Chondrocyte (in vitro differentiated cells): ENCODE results near the gene ELMO1. TPM values are rescaled to one million over a fixed set of nuclear protein-coding genes. Genes with fewer than 3 reads are reported as not detected.

ENCODE experiments used
- DNase-seq: peaks from one replicate; pipeline ENCODE4 v3.0.0; 2021; ENCODE audit warnings: mixed read lengths, low spot score
- H3K27ac Mint-ChIP-seq: one replicate; pipeline ENCODE4 v1.8.0; 2021; ENCODE audit warnings: mild to moderate bottlenecking, moderate library complexity, mixed read lengths; ENCODE audit not compliant: unreplicated experiment
- H3K27me3 Mint-ChIP-seq: 2 replicates; pipeline ENCODE4 v1.8.0; 2021; ENCODE audit warnings: low read depth, mixed read lengths
- H3K36me3 Mint-ChIP-seq: 2 replicates; pipeline ENCODE4 v1.8.0; 2021; ENCODE audit warnings: low read depth, mixed read lengths
- H3K4me1 Mint-ChIP-seq: 2 replicates; pipeline ENCODE4 v1.8.0; 2021; ENCODE audit warnings: low read depth, mild to moderate bottlenecking, mixed read lengths
- H3K4me3 Mint-ChIP-seq: one replicate; pipeline ENCODE4 v1.8.0; 2021; ENCODE audit warnings: mild to moderate bottlenecking, moderate library complexity, mixed read lengths; ENCODE audit not compliant: unreplicated experiment
- H3K9me3 Mint-ChIP-seq: 2 replicates; pipeline ENCODE4 v1.8.0; 2021; ENCODE audit warnings: low read depth, mixed read lengths
- total RNA-seq: library from RNA; stranded (reverse); gene quantifications from 3 replicates; pipeline ENCODE4 v1.2.1, GENCODE V29; 2021
- TF ChIP-seq, protein P1 (sequence below): fragments of 200-600 bp; sonication (generic); IDR thresholded peaks from 2 replicates; pipeline ENCODE4 v1.5.0; 2021; ENCODE audit warnings: antibody characterized with exemption, mild to moderate bottlenecking, moderate library complexity

ELMO1 gene
- total RNA-seq, 1 donor from 2014 or later = 0.42 TPM

DNA sequence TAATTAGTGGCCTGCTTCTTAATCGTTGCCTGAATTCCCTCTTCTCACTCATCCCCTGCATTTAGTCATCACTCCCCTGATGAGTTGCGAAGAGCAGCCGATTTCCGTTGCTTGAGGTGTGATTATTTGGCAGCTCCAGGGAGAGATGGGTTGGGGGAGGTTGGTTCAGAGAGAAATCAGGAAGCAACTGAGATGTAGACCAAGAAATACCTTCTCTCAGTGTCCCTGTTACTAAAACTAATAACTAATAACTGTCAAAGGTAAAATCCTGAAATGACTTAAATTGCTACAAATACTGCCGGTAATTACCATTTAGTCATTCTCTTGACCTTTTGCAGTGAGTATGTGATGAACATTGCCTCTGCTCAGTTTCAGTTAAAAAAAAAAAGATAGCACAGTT lies 76.9 kb downstream of the ELMO1 start:
- TF ChIP-seq, protein P1, sequence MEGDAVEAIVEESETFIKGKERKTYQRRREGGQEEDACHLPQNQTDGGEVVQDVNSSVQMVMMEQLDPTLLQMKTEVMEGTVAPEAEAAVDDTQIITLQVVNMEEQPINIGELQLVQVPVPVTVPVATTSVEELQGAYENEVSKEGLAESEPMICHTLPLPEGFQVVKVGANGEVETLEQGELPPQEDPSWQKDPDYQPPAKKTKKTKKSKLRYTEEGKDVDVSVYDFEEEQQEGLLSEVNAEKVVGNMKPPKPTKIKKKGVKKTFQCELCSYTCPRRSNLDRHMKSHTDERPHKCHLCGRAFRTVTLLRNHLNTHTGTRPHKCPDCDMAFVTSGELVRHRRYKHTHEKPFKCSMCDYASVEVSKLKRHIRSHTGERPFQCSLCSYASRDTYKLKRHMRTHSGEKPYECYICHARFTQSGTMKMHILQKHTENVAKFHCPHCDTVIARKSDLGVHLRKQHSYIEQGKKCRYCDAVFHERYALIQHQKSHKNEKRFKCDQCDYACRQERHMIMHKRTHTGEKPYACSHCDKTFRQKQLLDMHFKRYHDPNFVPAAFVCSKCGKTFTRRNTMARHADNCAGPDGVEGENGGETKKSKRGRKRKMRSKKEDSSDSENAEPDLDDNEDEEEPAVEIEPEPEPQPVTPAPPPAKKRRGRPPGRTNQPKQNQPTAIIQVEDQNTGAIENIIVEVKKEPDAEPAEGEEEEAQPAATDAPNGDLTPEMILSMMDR = no peak
- Mint-ChIP-seq H3K36me3 (no peaks in the 10 kb centered on the region), H3K4me3 (no peak overlapping the region), H3K27me3 (peaks cover 27% of the 10 kb centered on the region), H3K4me1 (no peaks in the 10 kb centered on the region), H3K27ac (no peak overlapping the region), H3K9me3 (peaks cover 8% of the 10 kb centered on the region)
- DNase-seq = no peak

DNA sequence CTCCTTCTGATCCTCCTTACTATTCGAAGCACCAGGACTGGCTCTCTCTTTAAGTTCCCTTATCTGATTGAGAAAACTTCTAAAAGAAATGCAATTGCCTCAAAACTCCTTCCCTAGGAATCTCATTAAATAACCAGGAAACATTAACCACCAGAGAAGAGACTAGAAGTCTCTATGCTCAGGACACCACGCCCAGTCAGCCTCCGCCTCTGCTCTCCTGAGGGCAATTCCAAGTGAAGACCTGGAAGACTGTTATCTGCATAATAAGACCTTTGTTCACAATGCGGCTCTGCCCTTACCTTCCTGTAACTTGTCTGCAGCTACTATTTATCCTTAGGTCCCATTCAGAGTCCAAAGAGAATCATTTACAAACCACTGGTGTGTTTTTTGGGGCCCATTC lies 78.8 kb downstream of the ELMO1 start:
- Mint-ChIP-seq H3K36me3 (no peaks in the 10 kb centered on the region), H3K27me3 (peaks cover 31% of the 10 kb centered on the region), H3K4me1 (no peaks in the 10 kb centered on the region), H3K4me3 (no peak overlapping the region), H3K9me3 (no peaks in the 10 kb centered on the region), H3K27ac (no peak overlapping the region)
- no peak for DNase-seq
- TF ChIP-seq, protein P1 = no peak

DNA sequence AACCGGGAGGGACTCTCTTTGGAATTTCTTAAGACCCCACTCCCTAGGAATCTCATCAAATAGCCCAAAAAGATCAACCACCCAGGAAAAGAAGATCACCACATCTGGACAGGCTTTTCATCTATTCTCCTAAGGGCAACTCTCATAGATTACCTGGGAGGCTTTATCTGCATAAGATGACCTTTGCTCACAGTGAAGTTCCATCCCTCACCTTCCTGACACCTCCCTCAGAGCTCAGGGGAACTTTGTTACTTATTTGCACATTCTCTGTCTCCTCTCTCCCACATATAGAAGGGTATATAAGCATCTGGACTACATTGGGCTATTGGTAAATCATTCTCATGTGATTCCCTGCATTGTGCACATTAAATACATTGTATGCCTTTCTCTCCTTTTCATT lies 80.1 kb downstream of the ELMO1 start:
- H3K4me1 Mint-ChIP-seq = no peaks in the 10 kb centered on the region
- no peak overlapping the region for H3K27ac Mint-ChIP-seq
- peaks cover 31% of the 10 kb centered on the region for H3K27me3 Mint-ChIP-seq
- TF ChIP-seq, protein P1 = no peak
- H3K4me3 Mint-ChIP-seq = no peak overlapping the region
- H3K36me3 Mint-ChIP-seq = no peaks in the 10 kb centered on the region
- no peaks in the 10 kb centered on the region for H3K9me3 Mint-ChIP-seq
- DNase-seq = no peak

DNA sequence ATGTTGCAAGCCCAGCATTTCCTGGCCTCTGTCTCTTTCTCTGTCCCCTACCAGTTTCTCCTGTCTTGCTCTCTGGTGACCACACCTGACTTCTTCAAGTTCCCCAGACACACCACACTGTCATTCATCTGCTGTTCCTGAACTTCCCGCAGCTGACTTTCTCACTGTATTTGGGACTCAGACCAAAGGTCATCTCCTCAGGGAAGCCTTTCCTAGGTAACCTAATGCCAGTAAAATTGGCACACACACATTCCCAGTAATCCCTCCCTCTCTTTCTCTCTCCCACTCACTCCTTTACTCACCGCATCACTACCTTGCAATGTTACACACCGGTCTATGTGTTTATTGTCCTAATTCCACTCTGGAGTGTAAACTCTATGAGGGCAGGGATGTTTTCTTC lies 81.7 kb downstream of the ELMO1 start:
- H3K9me3 Mint-ChIP-seq = no peaks in the 10 kb centered on the region
- no peak overlapping the region for H3K27ac Mint-ChIP-seq
- peaks cover 31% of the 10 kb centered on the region for H3K27me3 Mint-ChIP-seq
- H3K4me3 Mint-ChIP-seq = no peak overlapping the region
- no peaks in the 10 kb centered on the region for H3K36me3 Mint-ChIP-seq
- TF ChIP-seq, protein P1 = no peak
- H3K4me1 Mint-ChIP-seq = no peaks in the 10 kb centered on the region
- DNase-seq = no peak

DNA sequence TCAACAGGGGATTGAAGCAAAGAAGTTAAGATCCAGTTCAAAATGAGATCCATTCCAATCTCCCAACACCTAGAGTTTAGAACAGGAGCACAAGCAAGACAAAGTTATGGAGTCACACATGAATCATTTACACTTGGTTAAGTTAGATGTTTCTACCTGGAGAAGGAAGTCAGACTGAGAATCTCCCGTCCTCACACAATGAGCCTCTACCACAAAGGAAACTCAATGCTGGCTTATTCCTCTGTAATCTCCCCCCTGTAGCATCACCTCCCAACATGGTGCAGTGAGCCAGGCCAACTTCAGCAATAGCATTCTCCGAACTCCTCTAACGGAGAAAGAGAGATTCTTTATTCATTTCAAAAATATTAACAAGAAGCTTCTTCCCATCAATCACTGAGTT lies 82.2 kb downstream of the ELMO1 start:
- Mint-ChIP-seq H3K9me3 (no peaks in the 10 kb centered on the region), H3K27me3 (peaks cover 31% of the 10 kb centered on the region), H3K27ac (no peak overlapping the region), H3K4me3 (no peak overlapping the region), H3K36me3 (no peaks in the 10 kb centered on the region), H3K4me1 (no peaks in the 10 kb centered on the region)
- TF ChIP-seq, protein P1 = no peak
- DNase-seq = no peak
